C1 segment of cervical spinal cord (tissue), 14 donors: ENCODE results near the gene MON1A.
"Not testable (repeated sequence)": the region's sequence is repeated elsewhere in the genome, so short reads cannot be mapped to it uniquely, and the experiment has no call there.

Experiments
- DNase-seq, 14 donors: peaks; one replicate each; lab custom pipeline; 2025; lab: John Stamatoyannopoulos, UW

The MON1A gene, protein sequence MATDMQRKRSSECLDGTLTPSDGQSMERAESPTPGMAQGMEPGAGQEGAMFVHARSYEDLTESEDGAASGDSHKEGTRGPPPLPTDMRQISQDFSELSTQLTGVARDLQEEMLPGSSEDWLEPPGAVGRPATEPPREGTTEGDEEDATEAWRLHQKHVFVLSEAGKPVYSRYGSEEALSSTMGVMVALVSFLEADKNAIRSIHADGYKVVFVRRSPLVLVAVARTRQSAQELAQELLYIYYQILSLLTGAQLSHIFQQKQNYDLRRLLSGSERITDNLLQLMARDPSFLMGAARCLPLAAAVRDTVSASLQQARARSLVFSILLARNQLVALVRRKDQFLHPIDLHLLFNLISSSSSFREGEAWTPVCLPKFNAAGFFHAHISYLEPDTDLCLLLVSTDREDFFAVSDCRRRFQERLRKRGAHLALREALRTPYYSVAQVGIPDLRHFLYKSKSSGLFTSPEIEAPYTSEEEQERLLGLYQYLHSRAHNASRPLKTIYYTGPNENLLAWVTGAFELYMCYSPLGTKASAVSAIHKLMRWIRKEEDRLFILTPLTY

DNA sequence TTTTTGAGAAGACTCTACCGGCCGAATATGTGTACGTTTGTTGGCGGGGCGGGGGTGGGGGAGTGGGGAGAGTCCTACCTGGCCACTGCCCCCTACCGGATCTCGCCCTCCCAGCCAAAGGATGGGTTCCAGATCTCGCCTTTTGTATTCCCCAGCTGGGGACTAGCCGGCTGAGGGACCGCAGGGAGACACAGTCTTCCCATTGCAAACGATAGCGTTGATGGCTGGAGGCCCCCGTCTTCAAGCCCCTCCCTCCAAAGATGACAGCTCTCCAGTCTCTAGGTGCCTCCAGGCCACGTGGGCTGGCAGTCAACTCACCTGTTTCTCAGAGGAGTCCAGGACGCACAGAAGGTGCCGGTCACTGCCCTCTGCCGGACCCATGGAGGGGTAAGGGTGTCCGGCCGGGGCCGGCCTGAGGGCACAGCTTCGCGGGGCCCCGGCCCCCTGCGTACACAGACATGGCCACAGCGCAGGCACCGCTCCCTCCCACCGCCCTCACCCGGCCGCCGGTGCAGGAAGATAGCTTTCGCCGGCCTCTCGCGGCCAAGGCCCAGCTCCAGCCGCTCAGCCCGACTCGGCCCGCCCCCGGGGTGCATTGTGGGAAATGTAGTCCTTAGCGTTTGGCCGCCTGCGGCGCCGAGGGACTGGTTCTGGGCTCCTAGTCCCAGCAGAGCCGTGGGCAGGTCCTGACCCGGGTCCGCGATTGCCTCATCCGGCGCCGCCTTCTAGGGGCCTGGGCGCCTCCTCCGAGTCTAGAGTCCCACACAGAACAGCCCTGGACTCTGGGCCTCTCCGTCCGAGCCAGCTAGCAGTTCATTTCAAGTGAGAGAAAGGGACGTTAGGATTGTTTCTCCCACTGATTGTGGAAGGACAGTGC is at the start of gene MON1A:
MON1A (minus strand) TSS at position 521 of the 877 bp plus-strand sequence. CDS start 16,465 bp downstream, outside the sequence.
- peak; percentile 39 to 93 (median 86) for DNase-seq

DNA sequence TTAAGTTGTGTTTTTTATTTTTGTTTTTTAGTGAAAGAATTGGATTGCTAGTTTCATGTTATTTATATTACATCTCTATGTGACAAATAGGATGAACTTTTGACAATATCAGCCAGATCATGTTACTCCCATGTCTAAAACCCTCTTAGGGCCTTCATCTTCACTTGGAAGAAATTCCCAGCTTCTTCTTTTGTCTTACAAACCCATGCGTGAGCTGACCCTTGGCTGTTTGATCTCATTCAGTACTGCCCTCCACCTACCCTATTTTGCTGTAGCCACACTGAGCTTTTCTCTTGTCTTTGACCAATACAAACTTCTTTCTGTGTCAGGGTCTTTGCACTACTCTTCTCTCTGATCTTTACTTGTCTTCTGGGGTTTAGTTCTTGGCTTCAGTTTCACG is 47.3 kb upstream of the MON1A start:
- DNase-seq = no peak

DNA sequence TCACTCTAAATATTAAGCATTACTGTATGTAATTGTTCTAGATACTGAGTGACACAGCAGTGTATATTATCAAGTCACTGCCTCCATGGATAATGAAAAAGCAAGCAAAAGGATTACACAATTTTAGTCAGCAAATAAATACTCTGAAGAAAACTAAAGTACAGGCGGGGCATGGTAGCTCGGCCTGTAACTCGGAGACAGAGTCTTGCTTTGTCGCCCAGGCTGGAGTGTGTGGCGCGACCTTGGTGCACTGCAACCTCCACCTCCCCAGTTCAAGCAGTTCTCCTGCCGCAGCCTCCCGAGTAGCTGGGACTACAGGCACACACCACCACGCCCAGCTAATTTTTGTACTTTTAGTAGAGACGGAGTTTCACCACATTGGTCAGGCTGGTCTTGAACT is 43.0 kb upstream of the MON1A start:
- no peak for DNase-seq

DNA sequence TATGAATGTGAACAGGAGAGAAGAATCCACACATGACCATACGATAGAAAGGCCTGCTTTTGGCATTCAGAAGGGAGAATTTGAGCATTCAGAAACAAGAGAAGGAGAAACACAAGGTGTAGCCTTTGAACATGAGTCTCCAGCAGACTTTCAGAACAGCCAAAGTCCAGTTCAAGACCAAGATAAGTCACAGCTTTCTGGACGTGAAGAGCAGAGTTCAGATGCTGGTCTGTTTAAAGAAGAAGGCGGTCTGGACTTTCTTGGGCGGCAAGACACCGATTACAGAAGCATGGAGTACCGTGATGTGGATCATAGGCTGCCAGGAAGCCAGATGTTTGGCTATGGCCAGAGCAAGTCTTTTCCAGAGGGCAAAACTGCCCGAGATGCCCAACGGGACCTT is 38.7 kb upstream of the MON1A start:
- DNase-seq = no peak

DNA sequence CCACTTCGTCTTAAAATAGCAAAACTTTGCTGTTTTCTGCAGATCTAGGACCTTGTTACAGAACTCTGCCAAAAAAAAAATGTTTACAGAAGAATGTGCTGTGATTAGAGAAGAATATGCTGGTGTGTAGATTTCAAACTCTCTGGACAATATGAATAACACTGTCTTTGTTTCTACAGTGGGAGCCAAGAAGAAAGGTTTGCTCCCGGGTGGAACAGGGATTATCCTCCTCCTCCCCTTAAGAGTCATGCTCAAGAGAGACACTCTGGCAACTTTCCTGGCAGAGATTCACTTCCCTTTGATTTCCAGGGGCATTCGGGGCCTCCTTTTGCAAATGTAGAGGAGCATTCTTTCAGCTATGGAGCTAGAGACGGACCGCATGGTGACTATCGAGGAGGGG is 37.7 kb upstream of the MON1A start:
- DNase-seq = no peak

DNA sequence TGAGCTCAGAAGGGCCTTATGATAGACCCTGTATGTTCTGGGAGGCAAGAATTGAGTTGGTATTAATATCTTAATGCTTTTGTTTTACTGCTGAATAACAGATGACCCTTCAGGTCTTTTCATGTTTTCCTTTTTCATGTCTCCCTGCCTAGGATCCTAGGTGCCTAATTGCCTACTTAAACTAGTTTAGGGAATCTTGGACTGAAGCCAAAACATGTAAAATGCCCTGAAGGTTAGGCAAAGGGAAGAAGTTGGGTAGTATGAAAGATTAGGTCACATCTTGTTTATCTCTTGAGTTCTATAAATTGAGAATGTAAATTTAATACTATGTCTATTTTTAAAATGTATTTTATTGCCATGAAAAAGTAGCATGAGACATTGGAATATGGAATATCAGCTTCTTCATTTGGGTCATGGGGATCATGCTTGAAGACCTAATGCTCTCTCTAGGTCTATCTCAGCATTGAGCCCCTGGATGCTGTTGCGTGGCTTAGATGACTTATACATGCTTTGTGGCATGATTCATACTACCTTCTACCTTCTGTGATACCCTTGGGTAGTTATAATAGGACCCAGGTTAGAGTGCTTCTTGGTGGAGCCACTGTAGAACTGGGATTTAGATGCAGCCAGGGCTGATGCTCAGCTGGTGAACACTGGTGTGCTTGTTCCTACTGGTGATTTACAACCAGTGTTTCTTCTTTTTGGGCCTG is 36.8 kb upstream of the MON1A start:
- no peak for DNase-seq

DNA sequence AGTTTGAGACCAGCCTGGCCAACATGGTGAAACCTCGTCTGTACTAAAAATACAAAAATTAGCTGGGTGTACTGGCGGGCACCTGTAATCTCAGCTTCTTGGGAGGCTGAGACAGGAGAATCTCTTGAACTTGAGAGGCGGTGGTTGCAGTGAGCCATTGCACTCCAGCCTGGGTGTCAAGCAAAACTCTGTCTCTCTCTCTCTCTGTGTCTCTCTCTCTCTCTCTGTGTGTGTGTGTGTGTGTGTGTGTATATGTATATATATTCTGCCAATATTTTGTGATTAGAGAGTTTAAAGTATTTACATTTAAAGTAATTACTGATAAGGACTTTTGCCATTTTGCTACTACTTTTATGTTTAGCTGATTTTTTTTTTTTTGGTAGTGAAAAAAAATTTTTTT is 26.0 kb upstream of the MON1A start:
- DNase-seq = no peak

DNA sequence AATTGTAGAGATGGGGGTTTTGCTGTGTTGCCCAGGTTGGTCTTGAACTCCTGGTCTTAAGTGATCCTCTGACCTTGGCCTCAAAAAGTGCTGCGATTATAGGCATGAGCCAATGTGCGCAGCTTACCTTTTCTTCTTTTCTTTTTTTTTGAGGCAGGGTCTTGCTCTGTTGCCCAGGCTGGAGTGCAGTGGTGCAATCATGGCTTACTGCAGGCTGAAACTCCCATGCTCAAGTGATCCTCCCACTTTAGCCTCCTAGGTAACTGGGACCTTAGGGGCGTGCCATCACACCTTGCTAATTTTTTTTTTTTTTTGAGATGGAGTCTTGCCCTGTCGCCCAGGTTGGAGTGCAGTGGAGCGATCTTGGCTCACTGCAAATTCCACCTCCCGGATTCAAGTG is 23.3 kb upstream of the MON1A start:
- DNase-seq = no peak

DNA sequence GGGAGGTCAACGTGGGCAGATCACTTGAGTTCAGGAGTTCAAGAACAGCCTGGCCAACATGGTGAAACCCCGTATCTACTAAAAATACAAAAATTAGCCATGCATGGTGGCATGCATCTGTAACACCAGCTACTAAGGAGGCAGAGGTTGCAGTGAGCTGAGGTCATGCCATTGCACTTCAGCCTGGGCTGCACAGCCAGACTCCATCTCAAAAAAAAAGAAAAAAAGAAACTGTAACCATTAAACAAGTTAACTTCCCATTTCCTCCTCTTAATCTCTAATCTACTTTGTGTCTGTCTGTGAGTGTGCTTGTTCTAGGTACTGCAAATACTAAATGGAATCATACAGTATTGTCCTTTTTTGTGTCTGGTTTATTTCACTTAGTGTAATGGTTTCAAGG is 13.0 kb upstream of the MON1A start:
- no peak for DNase-seq

DNA sequence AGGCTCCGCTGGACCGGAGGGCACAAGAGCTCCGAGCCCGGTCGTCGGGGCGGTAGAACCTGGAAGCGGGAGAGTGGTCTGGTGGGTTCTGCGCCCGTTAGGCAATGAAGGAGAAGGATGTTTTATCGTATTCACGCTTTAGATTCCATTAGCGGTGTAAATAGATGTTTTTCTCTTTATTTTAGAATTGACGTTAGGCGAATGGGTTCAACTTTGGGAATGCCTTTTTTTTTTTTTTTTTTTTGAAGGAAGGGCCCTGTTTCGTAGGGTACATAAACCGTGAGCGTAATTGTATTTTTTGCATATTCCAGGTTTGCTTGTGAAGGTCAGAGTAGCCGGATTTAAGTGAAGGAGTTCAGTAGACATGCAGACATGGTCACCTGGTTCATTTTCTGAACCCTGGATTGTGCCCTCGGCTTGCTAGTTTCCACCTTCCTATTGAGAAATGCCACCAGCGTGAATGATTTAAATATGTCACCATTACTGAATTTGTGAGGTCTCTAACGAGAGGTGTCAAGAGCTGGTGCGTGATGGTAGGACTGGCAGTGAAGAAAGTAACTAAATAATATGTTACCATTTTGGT is 11.1 kb upstream of the MON1A start:
- DNase-seq = no peak

DNA sequence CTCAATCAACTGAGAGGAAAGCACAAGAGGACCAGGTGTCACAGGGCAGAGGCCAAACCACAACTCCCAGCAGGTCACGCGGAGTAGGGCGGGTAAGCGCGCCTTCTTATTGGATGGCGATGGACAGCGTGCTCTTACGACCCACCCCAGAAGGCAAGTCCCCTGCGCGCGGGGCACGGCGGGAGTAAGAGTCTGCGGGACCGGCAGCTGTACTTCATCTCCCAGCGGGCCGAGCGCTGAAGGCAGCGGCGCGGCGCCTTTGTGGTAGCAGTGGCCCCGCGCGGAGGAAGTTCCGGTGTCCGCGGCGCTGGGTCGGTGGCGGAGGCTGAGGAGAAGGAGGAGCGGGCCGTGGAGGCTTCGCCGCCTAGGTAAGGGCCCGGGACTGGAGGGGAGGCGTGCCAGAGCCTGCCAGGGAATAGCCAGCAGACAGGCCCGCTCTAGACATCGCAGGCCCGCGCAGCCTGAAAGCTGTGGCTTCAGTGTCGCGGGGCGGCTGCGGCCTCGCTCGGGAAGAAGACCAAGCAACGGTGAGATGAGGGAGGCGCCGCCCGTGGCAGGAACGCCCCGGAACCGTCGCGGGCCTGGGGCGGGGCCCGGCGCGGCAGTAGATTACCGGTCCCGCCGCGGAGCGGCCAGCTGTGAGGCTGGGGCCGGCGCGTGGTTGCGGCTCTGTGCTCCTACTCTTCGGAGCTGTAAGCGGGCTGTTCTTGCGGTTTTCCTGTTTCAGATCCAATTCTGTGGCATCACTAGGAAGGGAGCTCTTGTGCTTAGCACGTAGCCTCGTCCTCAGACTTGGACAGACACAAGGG is 10.5 kb upstream of the MON1A start, which contains the start of gene RBM6:
RBM6 (plus strand) TSS at position 293 of the 809 bp plus-strand sequence. CDS start 22,492 bp downstream, outside the sequence.
- DNase-seq = peak; percentile 55 to 99 (median 97)

DNA sequence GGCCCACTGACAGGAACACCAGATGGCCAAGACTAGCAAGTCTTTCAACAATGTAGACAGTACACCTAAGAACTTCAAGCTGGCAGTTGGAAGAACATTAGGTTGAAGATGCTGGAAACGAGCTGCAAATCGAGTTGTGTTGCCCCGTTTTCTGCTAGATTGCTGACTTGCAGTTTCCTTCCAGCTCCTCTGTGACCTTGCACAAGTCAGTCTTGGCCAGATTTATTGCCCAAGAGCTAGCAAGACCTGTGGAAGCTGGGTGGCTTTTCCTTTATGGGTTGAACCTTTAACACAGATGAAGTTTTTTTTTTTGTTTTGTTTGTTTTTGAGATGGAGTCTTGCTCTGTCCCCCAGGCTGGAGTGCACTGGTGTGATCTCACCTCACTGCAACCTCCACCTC is 7.5 kb upstream of the MON1A start:
- no peak for DNase-seq

DNA sequence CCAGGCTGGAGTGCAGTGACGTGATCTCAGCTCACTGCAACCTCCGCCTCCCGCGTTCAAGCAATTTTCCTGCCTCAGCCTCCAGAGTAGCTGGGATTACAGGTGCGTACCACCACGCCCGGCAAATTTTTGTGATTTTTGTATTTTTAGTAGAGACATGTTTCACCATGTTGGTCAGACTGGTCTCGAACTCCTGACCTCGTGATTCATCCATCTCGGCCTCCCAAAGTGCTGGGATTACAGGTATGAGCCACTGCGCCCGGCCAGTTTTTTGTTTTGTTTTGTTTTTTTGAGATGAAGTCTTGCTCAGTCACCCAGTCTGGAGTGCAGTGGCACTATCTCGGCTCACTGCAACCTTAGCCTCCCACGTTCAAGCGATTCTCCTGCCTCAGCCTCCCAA is 2.7 kb upstream of the MON1A start:
- not testable (repeated sequence) for DNase-seq

DNA sequence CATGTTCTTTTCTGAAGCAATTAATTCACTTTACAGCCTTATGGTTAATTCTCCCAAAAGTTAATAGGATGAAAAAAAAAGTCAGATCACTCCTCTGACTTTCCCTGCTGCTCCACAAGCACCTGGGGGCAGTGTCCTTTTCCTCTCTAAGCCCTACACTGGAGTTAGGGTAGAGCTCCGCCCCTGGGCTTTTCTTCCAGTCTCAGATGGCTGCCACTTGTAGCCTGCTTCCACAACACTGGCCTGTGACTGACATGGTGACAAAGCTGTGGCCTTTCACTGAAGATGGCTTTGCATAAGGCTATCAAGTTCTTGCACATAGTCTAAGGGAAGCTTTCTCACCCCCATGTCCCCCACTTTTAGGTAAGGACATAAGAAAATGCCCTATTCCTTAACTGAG is 1.3 kb upstream of the MON1A start:
- no peak for DNase-seq

DNA sequence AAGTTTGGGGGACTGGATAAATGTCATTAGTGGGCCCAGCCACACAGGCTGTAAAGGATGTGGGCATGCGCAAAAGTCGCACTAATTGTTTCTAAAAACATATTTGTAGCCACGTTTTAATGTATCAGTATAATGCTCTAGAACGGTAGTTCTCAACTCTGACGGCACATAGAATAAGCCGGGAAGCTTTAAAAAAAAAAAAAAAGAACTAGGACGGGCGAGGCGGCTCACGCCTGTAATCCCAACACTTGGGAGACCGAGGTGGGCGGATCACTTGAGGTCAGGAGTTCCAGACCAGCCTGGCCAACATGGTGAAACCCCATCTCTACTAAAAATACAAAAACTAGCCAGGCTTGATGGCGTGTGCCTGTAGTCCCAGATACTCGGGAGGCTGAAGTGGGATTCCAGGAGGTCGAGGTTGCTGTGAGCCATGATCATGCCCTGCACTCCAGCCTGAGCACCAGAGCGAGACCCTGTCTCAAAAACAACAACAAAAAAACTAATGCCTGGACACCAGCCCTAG is 618 bp upstream of the MON1A start:
- no peak for DNase-seq

DNA sequence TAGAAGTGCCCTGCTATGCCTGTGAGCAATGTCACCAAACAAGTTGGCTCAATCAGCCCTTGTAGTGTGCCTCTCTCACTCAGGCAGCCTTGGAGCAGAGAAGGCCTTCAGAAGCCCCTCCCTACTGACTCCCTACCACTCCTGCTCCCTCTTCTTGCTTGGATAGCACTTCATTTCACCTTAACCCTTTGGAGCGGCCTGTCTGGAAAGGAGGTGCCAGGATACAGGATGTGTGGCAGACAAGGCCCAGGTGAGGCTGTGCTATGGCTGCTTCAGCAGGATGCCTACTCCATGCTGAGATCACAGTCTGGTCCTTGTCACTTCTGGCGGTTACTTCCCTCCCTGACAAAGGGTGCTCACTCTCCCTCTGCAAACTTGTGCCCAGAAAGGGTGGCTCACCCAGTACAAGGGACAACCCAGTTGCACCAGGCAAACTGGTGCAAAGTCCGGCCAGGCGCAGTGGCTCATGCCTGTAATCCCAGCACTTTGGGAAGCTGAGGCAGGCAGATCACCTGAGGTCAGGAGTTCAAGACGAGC is 1.1 kb downstream of the MON1A start:
- no peak for DNase-seq

DNA sequence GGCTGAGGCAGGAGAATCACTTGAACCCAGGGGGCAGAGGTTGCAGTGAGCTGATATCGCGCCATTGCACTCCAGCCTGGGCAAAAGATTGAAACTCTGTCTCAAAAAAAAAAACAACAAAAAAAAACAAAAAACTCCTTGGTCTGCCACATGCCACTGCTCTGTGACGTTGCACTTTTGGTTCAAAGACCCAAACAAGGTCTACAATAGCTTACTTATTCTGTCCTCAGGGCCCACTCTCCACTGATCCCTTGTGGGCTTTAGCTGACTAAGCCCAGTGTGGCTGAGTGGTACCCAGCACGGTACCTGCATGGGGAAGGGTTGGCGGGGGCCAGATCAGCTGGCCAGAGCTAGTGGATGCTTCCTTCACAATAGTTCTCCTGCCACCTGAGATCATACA is 1.8 kb downstream of the MON1A start:
- no peak for DNase-seq

DNA sequence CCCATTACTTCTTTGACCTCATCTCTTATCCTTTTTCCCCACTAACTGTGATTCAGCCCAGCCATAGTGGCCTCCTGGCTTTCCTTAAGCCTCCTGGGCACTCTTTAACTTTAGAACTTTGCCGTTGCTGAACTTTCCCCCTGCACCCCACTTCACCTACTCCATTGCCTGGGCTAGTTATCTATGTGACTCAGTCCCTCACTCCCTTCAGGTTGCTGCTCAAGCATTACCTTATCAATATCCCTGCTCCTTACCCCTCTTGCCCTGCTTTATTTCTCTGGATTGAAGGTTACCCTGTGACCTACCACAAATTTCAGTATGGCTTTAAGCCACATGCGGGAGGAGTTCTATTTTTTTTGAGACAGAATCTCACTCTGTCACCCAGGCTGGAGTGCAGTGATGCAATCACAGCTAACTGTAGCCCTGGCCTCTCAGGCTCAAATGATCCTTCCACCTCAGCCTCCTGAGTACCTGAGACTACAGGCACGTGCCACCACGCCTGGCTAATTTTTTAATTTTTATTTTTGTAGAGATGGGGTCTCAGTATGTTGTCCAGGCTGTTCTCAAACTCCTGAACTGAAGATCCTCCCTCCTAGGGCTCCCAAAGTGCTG is 3.4 kb downstream of the MON1A start:
- DNase-seq = no peak

DNA sequence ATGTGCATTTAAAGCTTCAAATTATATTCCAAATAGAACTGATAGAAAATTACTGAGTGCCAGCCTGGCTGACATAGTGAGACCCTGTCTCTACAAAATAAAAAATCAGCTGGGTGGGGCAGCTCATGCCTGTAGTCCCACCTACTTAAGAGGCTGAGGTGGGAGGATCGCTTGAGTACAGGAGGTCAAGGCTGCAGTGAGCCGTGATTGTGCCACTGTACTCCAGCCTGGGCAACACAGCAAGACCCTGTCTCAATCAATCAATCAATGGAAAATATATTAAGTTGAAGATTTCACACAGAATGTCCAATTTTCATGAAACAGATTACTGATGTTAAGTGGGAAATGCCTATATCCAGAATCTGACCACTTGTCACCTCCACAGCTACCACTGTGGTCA is 4.1 kb downstream of the MON1A start:
- DNase-seq = no peak
